B cell (primary cell): Measurements from ENCODE around the gene LRRC75B. TPM values are rescaled to one million over a fixed set of nuclear protein-coding genes. Genes with fewer than 3 reads are reported as not detected.

Experiments used
- ATAC-seq: fragments of 200-7000 bp; cut with Tn5 transposase; one replicate; pipeline ENCODE4 v1.10.0; 2021; ENCODE audit warnings: low read depth, mild to moderate bottlenecking, moderate number of reproducible peaks, moderate library complexity
- CTCF ChIA-PET: fragments of 350-600 bp; sonication (Branson Sonifier 250); formaldehyde crosslinking; loops from one replicate; lab custom pipeline; 2021; ENCODE audit warnings: antibody characterized with exemption, inconsistent platforms; lab: Charles Lee
- POLR2A ChIA-PET: fragments of 350-600 bp; sonication (Branson Sonifier 250); formaldehyde crosslinking; loops from one replicate; lab custom pipeline; 2021; ENCODE audit warnings: antibody characterized with exemption; lab: Charles Lee
- DNase-seq: peaks from one replicate; pipeline ENCODE4 v3.0.0; 2013
- H2AFZ ChIP-seq: 2 replicates; pipeline ENCODE4 v1.6.1; 2012; ENCODE audit warnings: mild to moderate bottlenecking, low read depth, low read length; ENCODE audit not compliant: insufficient read depth, poor library complexity, severe bottlenecking
- H3K27ac ChIP-seq, 2 donors: 1 replicate in 1 of 2; 2 replicates in 1 of 2; pipeline ENCODE4 v1.5.1; 2012 to 2013; ENCODE audit warnings: low read length in 2 of 2, mild to moderate bottlenecking in 2 of 2, moderate library complexity in 1 of 2
- H3K27me3 ChIP-seq, 4 experiments: fragments of 200-600 bp in 1 of 4; sonication (generic) in 1 of 4; replicated peaks in 1 of 4; 1 replicate in 2 of 4; 2 replicates in 2 of 4; pipeline versions ENCODE4 v1.6.1 to v1.7.0; 2013 to 2016; ENCODE audit warnings: low read length in 3 of 4, mild to moderate bottlenecking in 2 of 4, mixed read lengths in 1 of 4, moderate library complexity in 1 of 4; ENCODE audit not compliant: insufficient read depth in 4 of 4, control insufficient read depth in 3 of 4; ENCODE audit errors: control extremely low read depth in 1 of 4
- H3K36me3 ChIP-seq, 2 experiments: replicated peaks in 1 of 2; 1 replicate in 1 of 2; 2 replicates in 1 of 2; pipeline versions ENCODE4 v1.6.1 to v1.7.1; 2013; ENCODE audit warnings: low read length in 1 of 2; ENCODE audit not compliant: insufficient read depth in 2 of 2, control insufficient read depth in 1 of 2; ENCODE audit errors: control extremely low read depth in 1 of 2, extremely low read depth in 1 of 2
- H3K4me1 ChIP-seq, 2 donors: fragments of 200-600 bp in 1 of 2; sonication (generic) in 1 of 2; 1 replicate in 1 of 2; 2 replicates in 1 of 2; pipeline versions ENCODE4 v1.5.1 to v1.6.1; 2013 to 2017; ENCODE audit warnings: low read length in 2 of 2; ENCODE audit not compliant: control insufficient read depth in 2 of 2, insufficient read depth in 2 of 2
- H3K4me2 ChIP-seq: replicated peaks from 2 replicates; pipeline ENCODE3; 2012; ENCODE audit warnings: mild to moderate bottlenecking, low read depth, low read length; ENCODE audit not compliant: poor library complexity, severe bottlenecking
- H3K4me3 ChIP-seq, 5 experiments: fragments of 200-600 bp in 1 of 5; sonication (generic) in 1 of 5; 1 replicate in 3 of 5; 2 replicates in 2 of 5; pipeline versions ENCODE4 v1.5.1 to v1.7.0; 2011 to 2016; ENCODE audit warnings: low read length in 4 of 5, mild to moderate bottlenecking in 4 of 5, low read depth in 2 of 5, control low read depth in 1 of 5, moderate library complexity in 1 of 5; ENCODE audit not compliant: insufficient read depth in 1 of 5; ENCODE audit errors: control extremely low read depth in 1 of 5, extremely low read depth in 1 of 5
- H3K79me2 ChIP-seq: fragments of 200-600 bp; sonication (generic); one replicate; pipeline ENCODE4 v1.6.0; 2016; ENCODE audit warnings: low read length; ENCODE audit not compliant: control insufficient read depth, insufficient read depth
- H3K9ac ChIP-seq: fragments of 200-600 bp; sonication (generic); 2 replicates; pipeline ENCODE4 v1.6.1; 2017; ENCODE audit warnings: mild to moderate bottlenecking, low read length, moderate library complexity
- H3K9me3 ChIP-seq, 3 donors: one replicate each; pipeline versions ENCODE4 v1.6.1 to v1.7.1; 2013; ENCODE audit warnings: low read length in 2 of 3; ENCODE audit not compliant: control insufficient read depth in 2 of 3, insufficient read depth in 1 of 3; ENCODE audit errors: control extremely low read depth in 1 of 3
- H4K20me1 ChIP-seq: 2 replicates; pipeline ENCODE4 v1.6.0; 2012; ENCODE audit warnings: mild to moderate bottlenecking, low read length; ENCODE audit not compliant: insufficient read depth, control insufficient read depth, poor library complexity, severe bottlenecking
- H3K27ac Mint-ChIP-seq: one replicate; pipeline ENCODE4 v1.8.0; 2021; ENCODE audit warnings: mixed read lengths
- H3K27me3 Mint-ChIP-seq: one replicate; pipeline ENCODE4 v1.8.0; 2021; ENCODE audit warnings: mixed read lengths
- H3K4me1 Mint-ChIP-seq: one replicate; pipeline ENCODE4 v1.8.0; 2021; ENCODE audit warnings: mixed read lengths
- H3K4me3 Mint-ChIP-seq: one replicate; pipeline ENCODE4 v1.8.0; 2021; ENCODE audit warnings: mixed read lengths
- H3K9me3 Mint-ChIP-seq: one replicate; pipeline ENCODE4 v1.8.0; 2022; ENCODE audit warnings: mixed read lengths; ENCODE audit not compliant: insufficient read depth
- CTCF ChIP-seq: fragments of 200-600 bp; IDR thresholded peaks from one replicate; pipeline ENCODE4 v1.8.0; 2022; ENCODE audit warnings: antibody characterized with exemption, mild to moderate bottlenecking
- EZH2 ChIP-seq: IDR thresholded peaks from 2 replicates; pipeline ENCODE4 v1.6.1; 2012; ENCODE audit warnings: borderline replicate concordance, low read depth, mild to moderate bottlenecking, moderate library complexity, low read length; ENCODE audit not compliant: insufficient read depth, poor library complexity, severe bottlenecking
- WGBS: methylation state at CpG from one replicate; pipeline ENCODE4 v1.1.5; 2013; ENCODE audit warnings: missing lambda C conversion rate; ENCODE audit not compliant: insufficient coverage; 5-methylcytosine and 5-hydroxymethylcytosine counted together
- intact Hi-C: fragments of 100-400 bp; cut with micrococcal nuclease; formaldehyde crosslinking; loops from one replicate; pipeline ENCODE4 v1.10.0; 2022
- polyA plus RNA-seq: library from polyadenylated mRNA; depleted of rRNA; stranded (reverse); fragments of >200 nt; gene quantifications from 2 replicates; pipeline ENCODE4 v1.2.3, GENCODE V29; 2012
- total RNA-seq, 2 donors: library from RNA; stranded (reverse); fragments of 120-200 nt in 1 of 2; gene quantifications; 1 replicate in 1 of 2; 2 replicates in 1 of 2; pipeline versions ENCODE4 v1.2.3 to v1.2.4, GENCODE V29; 2013 to 2022

The LRRC75B gene
- total and polyA plus RNA-seq, 2 donors (not counting 1 experiment from before 2014, with no cell fraction given), result 1.3 to 3.1 TPM

- no peak for TF ChIP-seq EZH2
- TF ChIP-seq CTCF, result no peak
- WGBS, result 88% methylated on average over 6 of the region's 7 CpGs
- no peak for ATAC-seq
- Histone ChIP-seq H3K9ac (no peak overlapping the region), H3K4me3 (no peak overlapping the region), H3K4me2 (no peak overlapping the region), H3K4me1 (peaks cover 2 to 15% of the 10 kb centered on the region in 2 donors), H2AFZ (no peak overlapping the region), H3K36me3 (no peaks in the 10 kb centered on the region), H3K79me2 (no peaks in the 10 kb centered on the region), H3K9me3 (peaks cover 0 to 3% (median 0%) of the 10 kb centered on the region in 3 donors), H4K20me1 (no peaks in the 10 kb centered on the region), H3K27me3 (peaks cover 0 to 20% (median 0%) of the 10 kb centered on the region in 4 experiments), H3K27ac (no peak overlapping the region)
- DNase-seq, result no peak
- Mint-ChIP-seq H3K27ac (no peak overlapping the region), H3K4me3 (no peak overlapping the region), H3K27me3 (peaks cover 5% of the 10 kb centered on the region), H3K4me1 (peaks cover 7% of the 10 kb centered on the region), H3K9me3 (no peaks in the 10 kb centered on the region)
- intact Hi-C loops, result no loop called here
- CTCF ChIA-PET, result interaction anchor here (0.8 kb wide), 1 partner anchor 37 kb away, joined by 4 read pairs; no protein-coding TSS in a partner anchor
- POLR2A ChIA-PET, result no interaction called here
Measured at GRCh38 chr22:24589518-24590030, 3.3 kb downstream of the LRRC75B start.

GRCh38 chr22:24588757-24589481, 4.0 kb downstream of the LRRC75B start:
- intact Hi-C loops, result no loop called here
- POLR2A ChIA-PET, result no interaction called here

More at GRCh38 chr22:24588757-24589481, 4.0 kb downstream of the LRRC75B start:
- peaks cover 0 to 20% (median 0%) of the 10 kb centered on the region in 4 experiments for H3K27me3 ChIP-seq
- peaks cover 5% of the 10 kb centered on the region for H3K27me3 Mint-ChIP-seq
- peaks cover 0 to 2% (median 0%) of the 10 kb centered on the region in 3 donors for H3K9me3 ChIP-seq
- H3K4me1 ChIP-seq, result peaks cover 2 to 15% of the 10 kb centered on the region in 2 donors
- no peak overlapping the region for H3K9ac ChIP-seq
- H3K9me3 Mint-ChIP-seq, result no peaks in the 10 kb centered on the region
- H3K4me3 ChIP-seq, result no peak overlapping the region
- H3K27ac ChIP-seq, result no peak overlapping the region
- H3K4me3 Mint-ChIP-seq, result no peak overlapping the region
- CTCF ChIA-PET, result no interaction called here
- no peaks in the 10 kb centered on the region for H3K36me3 ChIP-seq
- ATAC-seq (no peak), DNase-seq (no peak)
- H3K4me1 Mint-ChIP-seq, result peaks cover 7% of the 10 kb centered on the region
- 65% methylated on average over 17 of the region's 21 CpGs for WGBS
- TF ChIP-seq EZH2 (no peak), CTCF (no peak)
- no peaks in the 10 kb centered on the region for H3K79me2 ChIP-seq
- H2AFZ ChIP-seq, result no peak overlapping the region
- no peaks in the 10 kb centered on the region for H4K20me1 ChIP-seq
- H3K4me2 ChIP-seq, result no peak overlapping the region
- no peak overlapping the region for H3K27ac Mint-ChIP-seq
